ENCODE data around the gene RNFT2.
"Not testable (repeated sequence)": the region's sequence is repeated elsewhere in the genome, so short reads cannot be mapped to it uniquely, and the experiment has no call there.

RNFT2 gene

DNA sequence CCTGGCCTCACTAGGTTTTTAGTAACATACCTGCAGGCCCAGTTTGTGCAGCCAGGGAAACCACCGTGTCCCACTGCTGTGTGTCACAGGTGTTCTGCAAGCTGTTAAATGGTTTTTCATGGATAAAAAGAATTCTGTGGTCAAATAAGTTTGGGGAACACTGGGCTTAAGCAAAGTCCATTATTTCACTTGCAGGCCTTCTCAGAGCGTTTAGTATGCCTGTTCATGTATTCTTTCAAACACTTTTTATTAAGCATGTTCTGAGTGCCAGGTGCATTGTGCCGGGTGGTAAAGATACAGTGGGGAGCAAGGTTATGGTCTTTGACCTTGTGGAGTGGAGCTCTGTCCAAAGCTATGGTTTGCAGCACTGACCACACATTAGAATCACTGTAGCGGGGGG, 7.4 kb downstream of the RNFT2 start:
- DNase-seq, result no peak

GRCh38 chr12:116749884-116750283, 11.8 kb downstream of the RNFT2 start:
- no peak for DNase-seq

GRCh38 chr12:116750298-116750697, 12.2 kb downstream of the RNFT2 start:
- DNase-seq, result no peak

- DNase-seq, result not testable (repeated sequence)
Observed at GRCh38 chr12:116754097-116754496, 16.0 kb downstream of the RNFT2 start.

- not testable (repeated sequence) for DNase-seq
Observed at GRCh38 chr12:116754783-116755182, 16.7 kb downstream of the RNFT2 start.

GRCh38 chr12:116759783-116760621, 21.9 kb downstream of the RNFT2 start:
- peak; percentile 53 for DNase-seq

DNA sequence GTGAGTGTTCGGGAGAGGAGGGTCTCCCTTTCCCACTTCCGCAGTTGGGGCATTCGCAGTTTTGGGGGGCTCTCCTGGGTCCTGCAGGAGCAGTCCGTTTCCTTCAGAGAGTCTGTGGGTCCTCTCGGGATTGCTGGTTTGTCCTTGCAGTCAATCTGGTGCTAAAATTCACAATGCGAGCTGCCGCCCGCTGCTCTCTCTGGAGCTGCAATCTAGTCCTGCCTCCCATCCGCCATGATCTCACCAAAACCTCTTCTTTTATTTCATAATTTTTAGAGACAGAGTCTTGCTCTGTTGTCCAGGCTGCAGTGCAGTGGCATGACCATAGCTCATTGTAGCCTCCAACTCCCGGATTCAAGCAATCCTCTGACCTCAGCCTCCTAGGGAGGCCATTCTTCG, 22.5 kb downstream of the RNFT2 start:
- no peak for DNase-seq

DNA sequence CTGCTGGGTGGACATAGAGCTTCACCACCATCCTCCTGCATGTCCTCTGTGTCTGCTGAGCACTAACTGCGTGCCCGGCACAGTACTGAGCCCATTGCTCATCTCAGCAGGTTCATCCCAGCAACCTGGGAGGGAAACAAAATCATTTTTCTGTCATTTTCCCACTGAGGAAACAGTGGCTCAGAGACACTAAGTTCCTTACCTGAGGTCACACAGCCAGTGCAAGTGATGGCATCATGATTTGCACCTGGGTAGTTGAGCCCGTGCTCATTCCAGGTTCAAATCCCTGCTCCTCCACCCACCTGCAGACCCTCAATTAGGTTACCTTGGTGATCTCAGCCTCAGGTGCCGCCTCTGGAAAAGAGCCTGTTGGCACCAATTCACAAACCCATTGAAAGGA, 23.4 kb downstream of the RNFT2 start:
- DNase-seq, result no peak

GRCh38 chr12:116765271-116765670, 27.2 kb downstream of the RNFT2 start:
- DNase-seq, result no peak

DNA sequence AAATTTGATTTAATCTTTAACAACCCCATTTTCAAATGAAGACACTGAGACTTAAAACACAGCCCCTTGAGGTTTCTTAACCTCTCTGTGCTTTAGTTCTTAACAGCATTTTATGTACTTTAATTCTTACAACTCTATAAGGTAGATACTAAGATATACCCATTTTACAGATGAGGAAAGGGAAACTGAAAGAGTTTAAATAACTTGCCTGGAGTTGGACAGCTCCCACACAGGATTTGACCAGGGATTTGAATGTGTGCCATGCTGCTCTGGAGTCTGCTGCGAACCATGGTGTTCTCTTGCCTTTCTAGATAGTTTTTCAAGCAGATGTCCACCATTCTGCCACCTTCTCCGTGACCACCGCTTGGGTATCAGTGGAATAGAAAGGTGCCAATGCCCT, 28.2 kb downstream of the RNFT2 start:
- no peak for DNase-seq

DNA sequence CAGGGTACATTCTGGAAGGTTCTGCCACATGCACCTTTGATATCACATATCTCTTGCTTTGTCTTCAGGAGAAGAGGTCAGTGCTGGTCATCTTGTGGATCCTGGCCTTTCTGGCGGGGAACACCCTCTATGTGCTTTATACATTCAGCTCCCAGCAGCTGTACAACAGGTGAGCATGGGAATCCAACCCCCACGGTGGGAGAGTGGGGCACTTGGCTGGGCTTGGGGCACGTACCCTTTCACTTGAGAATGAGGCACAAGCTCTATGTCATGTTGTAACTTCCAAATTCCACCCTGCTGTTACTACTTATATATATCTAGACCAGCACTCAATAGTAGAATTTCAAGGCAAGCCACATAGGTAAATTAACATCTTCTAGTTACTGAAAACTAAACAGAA, 28.6 kb downstream of the RNFT2 start:
- no peak for DNase-seq

GRCh38 chr12:116771651-116772050, 33.5 kb downstream of the RNFT2 start:
- no peak for DNase-seq

DNA sequence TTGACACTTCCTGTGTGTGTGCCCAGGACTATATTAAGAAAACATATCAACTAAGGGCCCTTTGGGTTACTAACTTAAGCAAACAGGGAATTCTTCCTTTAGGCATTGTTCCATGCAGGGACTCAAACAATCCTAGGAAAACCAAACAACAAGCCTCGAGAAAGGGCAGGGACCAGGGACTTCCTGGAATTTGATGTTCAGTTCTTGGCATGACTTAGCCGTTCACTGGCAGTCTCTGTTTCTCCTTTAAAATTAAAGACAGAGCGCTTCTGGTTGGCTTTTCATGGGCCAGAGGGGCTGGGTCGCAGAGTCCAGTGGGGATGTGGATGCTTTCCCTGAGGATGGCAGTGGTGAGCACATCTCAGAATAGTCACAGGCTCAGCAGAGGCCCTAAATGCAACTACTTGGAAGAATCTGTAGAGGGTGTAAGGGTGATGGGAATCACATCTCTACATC, 35.2 kb downstream of the RNFT2 start:
- no peak for DNase-seq

- no peak for DNase-seq
Observed at GRCh38 chr12:116774020-116774419, 35.9 kb downstream of the RNFT2 start.

DNA sequence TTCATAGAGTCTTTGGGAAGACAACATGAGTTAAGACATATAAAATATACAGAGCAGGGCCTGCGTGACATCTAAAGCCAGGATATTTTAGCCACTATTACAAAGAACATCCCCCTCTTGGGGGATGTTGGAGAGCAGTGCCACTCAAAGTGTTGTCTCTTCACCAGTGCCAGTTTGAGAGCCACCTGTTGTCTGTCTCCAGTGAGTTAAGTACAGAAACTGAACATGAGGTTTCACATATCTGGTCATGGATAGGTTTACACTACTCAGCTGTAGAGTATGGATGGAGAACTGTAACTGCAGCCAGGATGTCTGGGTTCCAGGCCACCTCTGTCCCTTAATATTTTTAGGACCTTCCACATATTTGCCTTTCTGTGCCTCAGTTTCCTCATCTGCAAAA, 39.1 kb downstream of the RNFT2 start:
- DNase-seq, result no peak

- no peak for DNase-seq
Observed at GRCh38 chr12:116779597-116779996, 41.5 kb downstream of the RNFT2 start.

DNA sequence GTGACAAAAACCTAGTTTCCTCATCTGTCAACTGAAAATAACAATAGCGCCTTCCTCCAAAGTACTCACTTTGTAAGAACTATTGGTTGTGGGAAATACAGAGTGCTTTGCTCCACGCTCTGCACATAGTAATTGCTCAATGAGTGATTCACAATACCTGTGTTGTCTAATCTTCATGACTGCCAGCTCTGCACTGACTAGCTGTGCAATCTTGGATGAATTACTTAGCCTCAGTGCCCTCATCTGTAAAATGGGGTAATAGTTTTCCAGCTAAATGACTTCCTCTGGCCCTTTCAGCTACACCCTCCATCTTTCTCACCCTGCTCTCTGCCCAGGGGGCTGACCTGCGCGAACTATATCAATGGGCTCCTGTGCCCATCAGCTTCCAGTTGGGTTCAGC, 42.8 kb downstream of the RNFT2 start:
- no peak for DNase-seq

GRCh38 chr12:116783525-116784237, 45.6 kb downstream of the RNFT2 start:
- no peak for DNase-seq

DNA sequence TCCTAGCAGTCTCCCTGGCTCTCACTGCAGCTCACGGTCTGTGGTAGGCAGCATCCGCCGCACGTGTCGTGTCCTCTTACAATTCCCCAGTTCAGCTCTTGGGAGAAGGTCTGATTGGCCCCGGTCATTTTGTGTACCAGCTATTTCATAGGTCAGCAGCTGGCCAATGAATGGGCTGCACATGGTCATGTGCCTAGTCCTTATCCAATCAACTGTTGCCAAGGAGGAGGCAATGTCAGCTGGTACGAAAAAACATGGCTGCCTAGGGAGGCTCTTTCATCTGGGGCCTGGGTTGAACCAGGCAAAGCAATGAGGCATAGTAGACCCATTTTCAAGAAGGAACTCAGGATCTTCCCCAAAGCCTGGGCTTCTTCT, 46.1 kb downstream of the RNFT2 start:
- no peak for DNase-seq

DNA sequence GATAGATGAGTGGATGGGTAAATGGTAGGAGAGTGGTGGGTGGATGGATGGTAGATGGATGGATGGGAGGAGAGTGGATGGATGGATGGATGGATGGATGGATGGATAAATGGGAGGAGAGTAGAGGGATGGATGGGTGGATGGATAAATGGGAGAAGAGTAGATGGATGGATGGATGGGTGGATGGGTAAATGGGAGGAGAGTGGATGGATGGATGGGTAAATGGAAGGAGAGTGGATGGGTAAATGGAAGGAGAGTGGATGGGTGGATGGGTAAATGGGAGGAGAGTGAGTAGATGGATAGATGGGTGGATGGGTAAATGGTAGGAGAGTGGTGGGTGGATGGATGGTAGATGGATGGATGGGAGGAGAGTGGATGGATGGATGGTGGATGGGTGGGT, 51.4 kb downstream of the RNFT2 start:
- not testable (repeated sequence) for DNase-seq

DNA sequence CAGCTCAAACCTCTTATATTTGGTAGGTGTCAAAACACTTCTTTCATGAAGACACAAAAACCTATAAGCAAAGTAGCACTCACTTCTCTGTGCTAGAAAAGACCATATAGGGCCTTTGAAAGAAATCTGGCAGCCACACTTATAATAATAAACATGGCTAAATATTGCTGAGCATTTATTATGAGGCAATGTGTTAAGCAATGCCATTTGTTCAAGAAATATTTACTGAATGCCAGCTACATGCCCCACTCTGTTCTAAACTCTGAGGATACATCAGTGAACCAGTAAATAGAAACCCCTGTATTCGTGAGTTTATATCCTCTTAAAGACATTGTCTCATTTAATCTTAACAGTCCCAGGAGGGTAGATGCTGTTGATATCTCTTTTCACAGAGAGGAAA, 52.0 kb downstream of the RNFT2 start:
- no peak for DNase-seq

DNA sequence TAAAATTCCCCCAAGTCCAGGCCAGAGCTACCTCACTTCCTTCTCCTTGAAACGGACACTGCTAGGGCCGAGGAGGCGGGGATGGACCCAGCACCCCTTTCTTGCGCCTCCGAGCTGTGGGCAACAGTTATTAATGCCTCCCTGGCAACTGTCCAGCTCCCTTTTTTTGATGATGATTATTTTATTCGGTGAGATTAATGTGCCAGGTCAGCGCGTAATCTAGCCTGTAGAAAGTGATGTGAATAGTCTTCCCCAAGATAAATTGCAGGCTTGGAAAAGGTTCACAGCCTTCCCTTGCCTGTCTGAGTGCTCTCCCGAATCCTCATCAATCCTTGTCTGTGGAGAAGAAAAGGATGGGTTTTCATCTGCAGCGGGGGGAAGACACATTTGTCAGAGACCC, 54.3 kb downstream of the RNFT2 start:
- no peak for DNase-seq

- DNase-seq, result no peak
Observed at GRCh38 chr12:116794725-116795124, 56.6 kb downstream of the RNFT2 start.

GRCh38 chr12:116797885-116798284, 59.8 kb downstream of the RNFT2 start:
- DNase-seq, result no peak

Measured in right forelimb (tissue), 1 donor.